T-helper 1 cell (primary cell): ENCODE measurements around the gene BCO2.

Source experiments
- DNase-seq, 5 donors: peaks; one replicate each; pipeline ENCODE4 v3.0.0-alpha.2; 2012 to 2020

Gene BCO2

GRCh38 chr11:112216561-112217105 is 41.3 kb downstream of the BCO2 start:
- DNase-seq = no peak

GRCh38 chr11:112219476-112220232 is 44.3 kb downstream of the BCO2 start:
- peak in 4 of 5 donors; percentile 16 to 78 (median 34) for DNase-seq

GRCh38 chr11:112221274-112221835 is 46.0 kb downstream of the BCO2 start:
- no peak for DNase-seq

GRCh38 chr11:112222303-112222702 is 47.0 kb downstream of the BCO2 start:
- DNase-seq = no peak

GRCh38 chr11:112223121-112223520 is 47.8 kb downstream of the BCO2 start:
- no peak for DNase-seq

GRCh38 chr11:112223754-112224532 is 48.6 kb downstream of the BCO2 start:
- no peak for DNase-seq

GRCh38 chr11:112225753-112226061 is 50.4 kb downstream of the BCO2 start:
- DNase-seq = no peak

- peak; percentile 64 to 90 (median 75) for DNase-seq
Observed at GRCh38 chr11:112226062-112226830, 50.9 kb downstream of the BCO2 start, which contains the start of gene PTS. Gene PTS, plus strand, starts transcription at chr11:112226428. Its CDS starts 16 bp downstream, at chr11:112226444.

GRCh38 chr11:112226831-112227401 is 51.6 kb downstream of the BCO2 start:
- DNase-seq = no peak

GRCh38 chr11:112227471-112227870 is 52.2 kb downstream of the BCO2 start:
- DNase-seq = no peak

GRCh38 chr11:112228706-112229105 is 53.4 kb downstream of the BCO2 start:
- DNase-seq = no peak

- no peak for DNase-seq
Observed at GRCh38 chr11:112229159-112229558, 53.8 kb downstream of the BCO2 start.

GRCh38 chr11:112229746-112230433 is 54.6 kb downstream of the BCO2 start:
- DNase-seq = no peak

- DNase-seq = no peak
Observed at GRCh38 chr11:112231952-112232351, 56.6 kb downstream of the BCO2 start.

- no peak for DNase-seq
Observed at GRCh38 chr11:112235750-112236390, 60.6 kb downstream of the BCO2 start.

GRCh38 chr11:112237451-112237850 is 62.1 kb downstream of the BCO2 start:
- no peak for DNase-seq

- no peak for DNase-seq
Observed at GRCh38 chr11:112238041-112238440, 62.7 kb downstream of the BCO2 start.

- no peak for DNase-seq
Observed at GRCh38 chr11:112241486-112241885, 66.2 kb downstream of the BCO2 start.

GRCh38 chr11:112247201-112247600 is 71.9 kb downstream of the BCO2 start:
- no peak for DNase-seq

GRCh38 chr11:112248201-112248600 is 72.9 kb downstream of the BCO2 start:
- DNase-seq = no peak
